Fibroblast of pulmonary artery (primary cell): Measurements from ENCODE around the gene ARHGEF10L.
"Not testable (repeated sequence)": the region's sequence is repeated elsewhere in the genome, so short reads cannot be mapped to it uniquely, and the experiment has no call there.

Experiments
- DNase-seq: peaks from one replicate; pipeline ENCODE4 v3.0.0-alpha.2; 2010; ENCODE audit warnings: low read depth
- H3K4me3 ChIP-seq: replicated peaks from 2 replicates; pipeline ENCODE4 v1.5.1; 2011; ENCODE audit warnings: low read depth, mild to moderate bottlenecking, control low read depth, low read length, moderate library complexity
- TF ChIP-seq, protein P1 (sequence below): IDR thresholded peaks from 2 replicates; pipeline ENCODE4 v1.5.1; 2011; ENCODE audit warnings: mild to moderate bottlenecking, control low read depth, low read length, inconsistent platforms; ENCODE audit errors: missing control alignments

Gene ARHGEF10L

DNA sequence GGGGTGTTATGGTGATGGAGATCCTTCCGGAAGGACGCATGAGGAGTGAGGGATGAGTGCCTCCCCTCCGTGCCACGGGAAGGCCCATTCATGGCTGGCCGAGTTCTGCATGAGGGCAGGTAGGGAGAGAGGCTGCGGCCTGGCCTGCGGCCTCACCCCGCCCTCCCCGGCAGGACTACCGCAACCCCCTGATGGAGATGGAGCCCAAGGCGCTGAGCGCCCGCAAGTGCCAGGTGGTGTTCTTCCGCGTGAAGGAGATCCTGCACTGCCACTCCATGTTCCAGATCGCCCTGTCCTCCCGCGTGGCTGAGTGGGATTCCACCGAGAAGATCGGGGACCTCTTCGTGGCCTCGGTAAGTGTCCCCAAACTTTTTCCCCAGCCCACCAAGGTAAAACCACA is 83.3 kb downstream of the ARHGEF10L start:
- H3K4me3 ChIP-seq = no peak overlapping the region
- TF ChIP-seq, protein P1, sequence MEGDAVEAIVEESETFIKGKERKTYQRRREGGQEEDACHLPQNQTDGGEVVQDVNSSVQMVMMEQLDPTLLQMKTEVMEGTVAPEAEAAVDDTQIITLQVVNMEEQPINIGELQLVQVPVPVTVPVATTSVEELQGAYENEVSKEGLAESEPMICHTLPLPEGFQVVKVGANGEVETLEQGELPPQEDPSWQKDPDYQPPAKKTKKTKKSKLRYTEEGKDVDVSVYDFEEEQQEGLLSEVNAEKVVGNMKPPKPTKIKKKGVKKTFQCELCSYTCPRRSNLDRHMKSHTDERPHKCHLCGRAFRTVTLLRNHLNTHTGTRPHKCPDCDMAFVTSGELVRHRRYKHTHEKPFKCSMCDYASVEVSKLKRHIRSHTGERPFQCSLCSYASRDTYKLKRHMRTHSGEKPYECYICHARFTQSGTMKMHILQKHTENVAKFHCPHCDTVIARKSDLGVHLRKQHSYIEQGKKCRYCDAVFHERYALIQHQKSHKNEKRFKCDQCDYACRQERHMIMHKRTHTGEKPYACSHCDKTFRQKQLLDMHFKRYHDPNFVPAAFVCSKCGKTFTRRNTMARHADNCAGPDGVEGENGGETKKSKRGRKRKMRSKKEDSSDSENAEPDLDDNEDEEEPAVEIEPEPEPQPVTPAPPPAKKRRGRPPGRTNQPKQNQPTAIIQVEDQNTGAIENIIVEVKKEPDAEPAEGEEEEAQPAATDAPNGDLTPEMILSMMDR = no peak
- DNase-seq = no peak

DNA sequence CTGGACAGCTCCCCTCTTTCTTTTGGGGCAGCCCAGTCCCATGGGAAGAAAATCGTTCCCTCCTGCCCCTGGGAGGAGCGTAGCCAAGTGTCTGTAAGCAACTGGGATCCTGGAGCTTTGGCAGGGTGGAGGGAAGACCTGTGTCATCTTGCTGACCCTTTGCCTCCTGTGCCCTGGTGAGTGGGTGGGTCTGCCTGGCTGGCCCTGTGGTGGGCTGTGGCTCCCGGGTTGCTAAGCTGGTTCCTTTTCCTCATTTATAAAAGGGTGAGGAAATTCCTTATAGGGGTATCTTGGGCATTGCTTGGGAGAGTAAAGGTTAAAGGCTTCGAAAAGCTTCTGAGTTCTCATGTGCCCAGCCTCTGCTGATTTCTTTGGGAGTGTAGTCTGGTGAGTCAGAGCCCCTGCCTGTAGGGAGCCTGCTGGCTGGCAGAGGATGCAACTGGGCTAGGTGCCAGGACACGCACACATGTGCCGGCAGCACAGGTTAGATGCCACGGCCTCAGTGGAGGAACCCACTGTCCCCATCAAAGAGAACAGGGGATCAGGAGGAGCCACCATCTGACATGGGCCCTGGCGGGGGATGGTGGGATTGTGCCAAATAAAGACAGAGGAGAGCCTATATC is 85.2 kb downstream of the ARHGEF10L start:
- DNase-seq = peak; percentile 52
- H3K4me3 ChIP-seq = no peak overlapping the region

DNA sequence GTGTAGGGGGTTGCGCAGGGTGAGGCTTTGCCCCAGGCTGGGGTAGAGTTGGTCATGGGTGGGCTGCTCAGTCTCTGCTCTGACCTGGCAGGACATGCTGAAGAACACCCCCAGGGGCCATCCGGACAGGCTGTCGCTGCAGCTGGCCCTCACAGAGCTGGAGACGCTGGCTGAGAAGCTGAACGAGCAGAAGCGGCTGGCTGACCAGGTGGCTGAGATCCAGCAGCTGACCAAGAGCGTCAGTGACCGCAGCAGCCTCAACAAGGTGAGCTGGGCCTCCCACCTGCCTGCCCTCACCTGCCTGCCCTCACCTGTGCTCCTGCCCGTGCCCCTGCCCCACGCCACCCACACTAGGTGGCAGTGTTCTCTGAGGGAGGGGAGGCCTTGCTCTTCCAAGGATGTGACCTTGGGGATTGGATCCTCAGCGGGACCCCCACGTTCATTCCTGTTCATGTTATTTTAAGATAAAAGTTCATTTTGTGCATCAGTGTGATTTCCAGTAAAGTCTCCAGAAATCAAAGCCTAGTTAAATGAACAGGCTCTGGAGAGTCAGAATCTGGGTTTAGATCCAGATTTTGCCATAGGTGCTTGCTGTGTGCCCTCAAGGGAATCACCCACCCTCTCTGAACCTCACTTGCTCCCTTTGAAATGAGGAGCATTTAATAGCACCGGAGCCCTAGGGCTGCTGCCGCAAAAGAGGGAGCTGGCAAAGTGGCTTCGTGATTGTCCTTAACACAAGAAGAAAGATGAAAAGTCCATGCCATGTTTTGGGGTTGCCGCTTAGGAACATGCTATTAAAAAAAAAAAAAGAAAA is 87.9 kb downstream of the ARHGEF10L start:
- H3K4me3 ChIP-seq = no peak overlapping the region
- TF ChIP-seq, protein P1 = no peak
- no peak for DNase-seq

More for the DNA sequence above, 85.2 kb downstream of the ARHGEF10L start:
- TF ChIP-seq, protein P1 = no peak

- DNase-seq, H3K4me3 ChIP-seq: not testable (repeated sequence)
Observed at GRCh38 chr1:17629046-17629445, 89.5 kb downstream of the ARHGEF10L start.

- H3K4me3 ChIP-seq = no peak overlapping the region
- TF ChIP-seq, protein P1 = no peak
- no peak for DNase-seq
Observed at GRCh38 chr1:17629460-17629859, 90.0 kb downstream of the ARHGEF10L start.

- no peak overlapping the region for H3K4me3 ChIP-seq
- TF ChIP-seq, protein P1 = no peak
- peak; percentile 61 for DNase-seq
Observed at GRCh38 chr1:17630048-17630830, 90.7 kb downstream of the ARHGEF10L start.

DNA sequence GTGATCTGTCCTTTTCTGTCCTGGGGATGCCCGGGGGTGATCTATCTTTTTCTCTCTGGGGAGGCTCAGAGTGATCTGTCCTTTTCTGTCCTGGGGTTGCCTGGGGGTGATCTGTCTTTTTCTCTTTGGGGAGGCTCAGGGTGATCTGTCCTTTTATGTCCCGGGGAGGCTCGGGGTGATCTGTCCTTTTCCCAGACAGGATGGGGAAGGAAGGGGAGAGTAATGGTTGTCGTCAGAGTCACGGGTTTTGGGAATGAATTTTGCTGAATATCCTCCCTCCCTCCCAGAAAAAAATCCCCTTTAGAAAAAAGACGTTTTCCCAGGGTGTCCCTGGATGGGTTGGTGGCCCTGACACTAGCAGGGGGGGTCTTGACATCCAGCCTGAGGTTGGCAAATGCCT is 91.5 kb downstream of the ARHGEF10L start:
- no peak overlapping the region for H3K4me3 ChIP-seq
- DNase-seq = no peak
- TF ChIP-seq, protein P1 = no peak
